Smooth muscle cell (in vitro differentiated cells): Measurements from ENCODE around the gene TBX4. TPM values are rescaled to one million over a fixed set of nuclear protein-coding genes. Genes with fewer than 3 reads are reported as not detected.
"Not testable (repeated sequence)": the region's sequence is repeated elsewhere in the genome, so short reads cannot be mapped to it uniquely, and the experiment has no call there.

Source experiments
- DNase-seq: peaks from one replicate; lab custom pipeline; 2025; ENCODE audit not compliant: unreplicated experiment; lab: John Stamatoyannopoulos, UW
- H2AFZ ChIP-seq: fragments of 200-600 bp; sonication (generic); 2 replicates; pipeline ENCODE4 v1.6.0; 2016; ENCODE audit warnings: antibody characterized with exemption, low read depth, mild to moderate bottlenecking
- H3F3A ChIP-seq: fragments of 200-600 bp; sonication (generic); 2 replicates; pipeline ENCODE4 v1.6.0; 2017; ENCODE audit warnings: antibody characterized with exemption, low read depth
- H3K27ac ChIP-seq: fragments of 200-600 bp; sonication (generic); 2 replicates; pipeline ENCODE4 v1.5.1; 2016; ENCODE audit warnings: low read depth, mild to moderate bottlenecking
- H3K27me3 ChIP-seq: fragments of 200-600 bp; sonication (generic); 2 replicates; pipeline ENCODE4 v1.6.1; 2016; ENCODE audit warnings: low read depth, mild to moderate bottlenecking
- H3K36me3 ChIP-seq: fragments of 200-600 bp; sonication (generic); 2 replicates; pipeline ENCODE4 v1.5.1; 2016; ENCODE audit warnings: low read depth
- H3K4me1 ChIP-seq: fragments of 200-600 bp; sonication (generic); 2 replicates; pipeline ENCODE4 v1.5.1; 2016; ENCODE audit warnings: low read depth
- H3K4me2 ChIP-seq: fragments of 200-600 bp; sonication (generic); 2 replicates; pipeline ENCODE4 v1.6.0; 2016; ENCODE audit warnings: mild to moderate bottlenecking
- H3K4me3 ChIP-seq: fragments of 200-600 bp; sonication (generic); 2 replicates; pipeline ENCODE4 v1.5.1; 2016; ENCODE audit warnings: mild to moderate bottlenecking
- H3K79me2 ChIP-seq: fragments of 200-600 bp; sonication (generic); 2 replicates; pipeline ENCODE4 v1.6.0; 2016; ENCODE audit warnings: low read depth, mild to moderate bottlenecking
- H3K9ac ChIP-seq: fragments of 200-600 bp; sonication (generic); 2 replicates; pipeline ENCODE4 v1.6.0; 2016; ENCODE audit warnings: low read depth
- H3K9me3 ChIP-seq: fragments of 200-600 bp; sonication (generic); replicated peaks from 2 replicates; pipeline ENCODE4 v1.5.1; 2016; ENCODE audit warnings: low read depth
- H4K20me1 ChIP-seq: fragments of 200-600 bp; sonication (generic); 2 replicates; pipeline ENCODE4 v1.6.0; 2016; ENCODE audit warnings: low read depth
- WGBS: methylation state at CpG from one replicate; pipeline ENCODE4 v1.1.7; 2016; ENCODE audit warnings: low lambda C conversion rate; 5-methylcytosine and 5-hydroxymethylcytosine counted together
- polyA plus RNA-seq: library from polyadenylated mRNA; unstranded; fragments of >200 nt; fragmentation: Nextera tagmentation; extraction: Ambion mirVana; gene quantifications from 2 replicates; pipeline ENCODE4 v1.2.1, GENCODE V29; 2016
- total RNA-seq: library from RNA; depleted of rRNA; stranded (reverse); fragments of >200 nt; gene quantifications from 2 replicates; pipeline ENCODE4 v1.2.3, GENCODE V29; 2014
- TF ChIP-seq, protein P1 (sequence below): fragments of 200-600 bp; sonication (generic); IDR thresholded peaks from 2 replicates; pipeline ENCODE4 v1.5.1; 2017; ENCODE audit warnings: borderline replicate concordance, mild to moderate bottlenecking, antibody characterized with exemption; ENCODE audit not compliant: insufficient read depth, poor library complexity, severe bottlenecking

The TBX4 gene
- total and polyA plus RNA-seq, 2 experiments from 2014 or later, result 14.1 to 22.7 TPM

GRCh38 chr17:61507383-61508066, 55.3 kb downstream of the TBX4 start:
- 82% methylated on average over 9 of the region's 9 CpGs for WGBS

DNA sequence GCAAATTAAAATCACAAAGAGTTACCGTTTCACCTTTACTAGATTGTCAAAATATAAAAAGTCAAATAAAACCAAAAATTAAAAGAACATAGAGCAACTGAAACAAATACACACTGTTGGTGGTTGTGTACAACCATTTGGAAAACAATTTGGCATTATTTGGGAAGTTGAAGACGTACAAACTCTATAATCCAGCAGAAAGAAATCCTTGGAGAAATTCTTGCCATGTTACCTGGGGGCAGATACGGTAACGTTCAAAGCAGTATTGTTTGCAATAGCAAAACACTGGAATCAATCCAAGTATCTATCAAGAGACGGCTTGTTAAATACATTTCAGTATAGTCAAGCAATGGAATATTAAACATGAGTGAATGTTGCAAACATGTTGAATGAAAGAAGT, 56.7 kb downstream of the TBX4 start:
- H2AFZ ChIP-seq, result no peak overlapping the region
- no peak overlapping the region for H3K4me3 ChIP-seq
- no peak overlapping the region for H3K9ac ChIP-seq
- H3K4me2 ChIP-seq, result no peak overlapping the region
- no peaks in the 10 kb centered on the region for H3K27me3 ChIP-seq
- no peaks in the 10 kb centered on the region for H3K9me3 ChIP-seq
- no peak overlapping the region for H3K27ac ChIP-seq
- H3K36me3 ChIP-seq, result no peaks in the 10 kb centered on the region
- peaks cover 3% of the 10 kb centered on the region for H3K4me1 ChIP-seq
- H3K79me2 ChIP-seq, result no peaks in the 10 kb centered on the region
- DNase-seq, result no peak
- TF ChIP-seq, protein P1, sequence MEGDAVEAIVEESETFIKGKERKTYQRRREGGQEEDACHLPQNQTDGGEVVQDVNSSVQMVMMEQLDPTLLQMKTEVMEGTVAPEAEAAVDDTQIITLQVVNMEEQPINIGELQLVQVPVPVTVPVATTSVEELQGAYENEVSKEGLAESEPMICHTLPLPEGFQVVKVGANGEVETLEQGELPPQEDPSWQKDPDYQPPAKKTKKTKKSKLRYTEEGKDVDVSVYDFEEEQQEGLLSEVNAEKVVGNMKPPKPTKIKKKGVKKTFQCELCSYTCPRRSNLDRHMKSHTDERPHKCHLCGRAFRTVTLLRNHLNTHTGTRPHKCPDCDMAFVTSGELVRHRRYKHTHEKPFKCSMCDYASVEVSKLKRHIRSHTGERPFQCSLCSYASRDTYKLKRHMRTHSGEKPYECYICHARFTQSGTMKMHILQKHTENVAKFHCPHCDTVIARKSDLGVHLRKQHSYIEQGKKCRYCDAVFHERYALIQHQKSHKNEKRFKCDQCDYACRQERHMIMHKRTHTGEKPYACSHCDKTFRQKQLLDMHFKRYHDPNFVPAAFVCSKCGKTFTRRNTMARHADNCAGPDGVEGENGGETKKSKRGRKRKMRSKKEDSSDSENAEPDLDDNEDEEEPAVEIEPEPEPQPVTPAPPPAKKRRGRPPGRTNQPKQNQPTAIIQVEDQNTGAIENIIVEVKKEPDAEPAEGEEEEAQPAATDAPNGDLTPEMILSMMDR, result no peak
- no peaks in the 10 kb centered on the region for H4K20me1 ChIP-seq
- no peaks in the 10 kb centered on the region for H3F3A ChIP-seq
- 96% methylated on average over 5 of the region's 5 CpGs for WGBS

More at GRCh38 chr17:61507383-61508066, 55.3 kb downstream of the TBX4 start:
- no peaks in the 10 kb centered on the region for H3K27me3 ChIP-seq
- TF ChIP-seq, protein P1, result no peak
- H3K9ac ChIP-seq, result no peak overlapping the region
- H3K4me3 ChIP-seq, result no peak overlapping the region
- no peak overlapping the region for H2AFZ ChIP-seq
- H4K20me1 ChIP-seq, result no peaks in the 10 kb centered on the region
- no peaks in the 10 kb centered on the region for H3K9me3 ChIP-seq
- H3K4me1 ChIP-seq, result peaks cover 3% of the 10 kb centered on the region
- H3K4me2 ChIP-seq, result no peak overlapping the region
- H3K36me3 ChIP-seq, result no peaks in the 10 kb centered on the region
- H3K79me2 ChIP-seq, result no peaks in the 10 kb centered on the region
- DNase-seq, result no peak
- H3K27ac ChIP-seq, result no peak overlapping the region
- H3F3A ChIP-seq, result no peaks in the 10 kb centered on the region

DNA sequence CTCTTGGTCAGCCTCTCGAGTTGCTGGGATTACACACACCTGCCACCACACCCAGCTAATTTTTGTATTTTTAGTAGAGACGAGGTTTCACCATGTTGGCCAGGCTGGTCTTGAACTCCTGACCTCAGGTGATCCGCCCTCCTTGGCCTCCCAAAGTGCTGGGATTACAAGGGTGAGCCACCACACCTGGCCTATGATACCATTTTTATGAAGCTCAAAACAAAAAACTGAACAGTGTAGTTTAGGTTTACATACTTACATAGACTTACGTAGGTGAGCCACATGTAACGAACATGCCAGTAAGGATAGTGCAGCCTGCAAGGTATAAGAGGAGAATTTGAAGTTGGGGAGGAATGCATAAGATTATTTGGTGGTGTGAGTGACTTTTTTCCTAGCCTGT, 57.2 kb downstream of the TBX4 start:
- not testable (repeated sequence) for H3K9ac ChIP-seq, H3K36me3 ChIP-seq, H3K27me3 ChIP-seq, H3K4me3 ChIP-seq, H3K4me1 ChIP-seq, DNase-seq, H3K4me2 ChIP-seq, H3K27ac ChIP-seq, H2AFZ ChIP-seq, H4K20me1 ChIP-seq, H3K79me2 ChIP-seq, H3K9me3 ChIP-seq, H3F3A ChIP-seq
- WGBS, result 99% methylated on average over 5 of the region's 5 CpGs

GRCh38 chr17:61510237-61510636, 58.0 kb downstream of the TBX4 start:
- H3K9me3 ChIP-seq, result no peaks in the 10 kb centered on the region
- no peaks in the 10 kb centered on the region for H3K79me2 ChIP-seq
- no peak overlapping the region for H3K4me2 ChIP-seq
- H2AFZ ChIP-seq, result no peak overlapping the region
- no peak overlapping the region for H3K27ac ChIP-seq
- no peaks in the 10 kb centered on the region for H3F3A ChIP-seq
- H3K4me1 ChIP-seq, result no peaks in the 10 kb centered on the region
- DNase-seq, result no peak
- H4K20me1 ChIP-seq, result no peaks in the 10 kb centered on the region
- H3K36me3 ChIP-seq, result no peaks in the 10 kb centered on the region
- WGBS, result 91% methylated on average over 6 of the region's 6 CpGs
- H3K9ac ChIP-seq, result no peak overlapping the region
- no peak overlapping the region for H3K4me3 ChIP-seq
- no peaks in the 10 kb centered on the region for H3K27me3 ChIP-seq
- TF ChIP-seq, protein P1, result no peak
